Measurements from ENCODE around the gene ZNF143. TPM values are rescaled to one million over a fixed set of nuclear protein-coding genes. Genes with fewer than 3 reads are reported as not detected.

The ZNF143 gene
- total RNA-seq, 2 donors from 2014 or later = 15.8 to 20.1 TPM

DNA sequence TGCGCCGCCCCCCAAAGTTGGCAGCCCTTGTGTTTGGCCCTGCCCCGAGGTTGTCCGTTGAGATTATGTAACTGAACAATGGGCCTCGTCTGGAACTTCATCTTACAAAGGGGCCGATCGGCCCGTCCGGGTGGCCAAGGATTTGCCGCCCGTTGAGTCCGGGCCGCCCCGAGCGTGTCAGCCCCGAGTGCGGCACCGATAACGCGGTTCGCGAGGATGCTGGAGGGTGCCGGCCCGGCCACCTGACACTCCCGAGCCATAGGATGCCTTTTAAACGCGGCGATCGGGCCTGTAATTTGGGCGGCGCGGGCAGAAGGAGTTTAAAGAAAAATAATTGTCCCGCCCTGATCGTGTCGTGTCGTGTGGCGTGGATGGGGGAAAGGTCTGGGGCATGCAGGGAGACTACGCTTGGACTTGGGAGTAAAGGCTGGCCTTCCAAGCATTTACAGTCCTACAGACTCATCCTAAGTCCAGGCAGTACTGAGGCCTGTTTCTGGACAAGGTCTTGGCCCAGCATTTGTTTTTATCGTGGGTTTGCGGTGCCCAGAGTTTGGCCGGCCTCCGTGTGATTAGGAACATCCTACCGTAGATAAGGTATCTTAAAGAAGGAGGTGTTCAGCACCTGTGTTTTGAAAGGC lies 113.9 kb downstream of the ZNF143 start:
- peak; percentile 19 to 39 (median 31) for DNase-seq
- H3K36me3 ChIP-seq (replicated peaks in 1 of 2; ENCODE audit: insufficient read depth in 1 of 2, low read depth in 2 of 2) = no peaks in the 10 kb centered on the region

DNA sequence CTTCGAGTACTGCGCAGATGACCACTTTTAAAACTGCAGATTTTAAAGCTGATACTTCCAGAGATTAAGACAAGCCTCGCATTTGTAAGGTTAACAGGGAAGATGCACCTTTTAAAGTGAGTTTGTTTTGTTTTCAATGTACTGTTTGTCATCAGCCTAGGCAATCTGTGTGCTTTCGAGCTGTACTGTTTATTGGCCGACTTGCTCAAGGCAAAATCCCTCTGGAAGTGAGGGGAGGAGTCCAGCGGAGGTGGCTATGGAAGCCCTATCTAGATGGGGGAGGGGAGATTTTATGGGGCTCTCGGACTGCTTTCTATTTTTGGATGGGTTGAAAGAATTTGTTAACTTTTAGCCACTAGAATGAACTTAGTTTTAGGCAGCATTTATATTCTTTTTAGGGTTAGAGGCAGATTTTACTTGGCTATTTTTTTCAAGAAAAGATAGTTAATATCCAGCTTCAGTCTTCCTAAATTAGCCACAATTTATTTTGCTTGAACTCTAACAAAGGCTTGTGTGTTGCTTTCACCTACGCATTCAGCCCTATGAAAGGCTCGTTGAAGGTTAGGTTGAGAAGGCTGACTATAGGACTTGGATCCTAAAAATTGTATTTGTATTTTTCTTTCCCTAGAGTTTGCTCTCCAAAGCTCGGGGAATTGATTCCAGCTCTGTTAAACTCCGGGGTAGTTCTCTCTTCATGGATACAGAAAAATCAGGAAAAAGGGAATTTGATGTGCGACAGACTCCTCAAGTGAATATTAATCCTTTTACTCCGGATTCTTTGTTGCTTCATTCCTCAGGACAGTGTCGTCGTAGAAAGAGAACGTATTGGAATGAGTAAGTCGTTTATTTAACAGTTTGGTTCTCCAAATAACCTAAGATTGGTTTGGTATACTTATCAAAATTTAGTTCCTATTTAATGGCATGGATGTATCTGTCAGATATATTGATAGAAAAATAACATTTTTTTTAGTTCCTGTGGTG lies 114.7 kb downstream of the ZNF143 start:
- Histone ChIP-seq H3K9me3 (no peaks in the 10 kb centered on the region), H3K4me1 (peaks cover 23% of the 10 kb centered on the region), H3K27ac (peak overlapping the region; percentile 87 to 99 (median 94)), H3K4me3 (no peak overlapping the region), H3K27me3 (no peaks in the 10 kb centered on the region), H3K36me3 (replicated peaks in 1 of 2; ENCODE audit: insufficient read depth in 1 of 2, low read depth in 2 of 2) (no peaks in the 10 kb centered on the region)
- 23 to 29% methylated on average over 17 of the region's 17 CpGs for WGBS, 2 donors
- intact Hi-C loops (cut with DNase I) = no loop called here
- ATAC-seq = no peak
- TF ChIP-seq POLR2A (IDR thresholded peaks at IDR 0.05) = peak in 2 of 3 donors; percentile 42 to 50
- TF ChIP-seq, protein P1, sequence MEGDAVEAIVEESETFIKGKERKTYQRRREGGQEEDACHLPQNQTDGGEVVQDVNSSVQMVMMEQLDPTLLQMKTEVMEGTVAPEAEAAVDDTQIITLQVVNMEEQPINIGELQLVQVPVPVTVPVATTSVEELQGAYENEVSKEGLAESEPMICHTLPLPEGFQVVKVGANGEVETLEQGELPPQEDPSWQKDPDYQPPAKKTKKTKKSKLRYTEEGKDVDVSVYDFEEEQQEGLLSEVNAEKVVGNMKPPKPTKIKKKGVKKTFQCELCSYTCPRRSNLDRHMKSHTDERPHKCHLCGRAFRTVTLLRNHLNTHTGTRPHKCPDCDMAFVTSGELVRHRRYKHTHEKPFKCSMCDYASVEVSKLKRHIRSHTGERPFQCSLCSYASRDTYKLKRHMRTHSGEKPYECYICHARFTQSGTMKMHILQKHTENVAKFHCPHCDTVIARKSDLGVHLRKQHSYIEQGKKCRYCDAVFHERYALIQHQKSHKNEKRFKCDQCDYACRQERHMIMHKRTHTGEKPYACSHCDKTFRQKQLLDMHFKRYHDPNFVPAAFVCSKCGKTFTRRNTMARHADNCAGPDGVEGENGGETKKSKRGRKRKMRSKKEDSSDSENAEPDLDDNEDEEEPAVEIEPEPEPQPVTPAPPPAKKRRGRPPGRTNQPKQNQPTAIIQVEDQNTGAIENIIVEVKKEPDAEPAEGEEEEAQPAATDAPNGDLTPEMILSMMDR (IDR thresholded peaks at IDR 0.05) = no peak
- peak; percentile 41 to 70 (median 58) for DNase-seq

More for the DNA sequence above, 113.9 kb downstream of the ZNF143 start:
- no peak for ATAC-seq
- intact Hi-C loops (cut with DNase I) = no loop called here
- Histone ChIP-seq H3K4me1 (peaks cover 29% of the 10 kb centered on the region), H3K27ac (peak overlapping the region; percentile 87 to 99 (median 94)), H3K9me3 (no peaks in the 10 kb centered on the region), H3K27me3 (no peaks in the 10 kb centered on the region), H3K4me3 (peak overlapping the region in 1 of 2 donors; percentile 36)
- WGBS, 2 donors = 0 to 1% methylated on average over 25 to 41 of the region's 43 CpGs
- peak in 1 of 3 donors; percentile 35 for TF ChIP-seq POLR2A (IDR thresholded peaks at IDR 0.05)
- TF ChIP-seq, protein P1 (IDR thresholded peaks at IDR 0.05) = no peak

DNA sequence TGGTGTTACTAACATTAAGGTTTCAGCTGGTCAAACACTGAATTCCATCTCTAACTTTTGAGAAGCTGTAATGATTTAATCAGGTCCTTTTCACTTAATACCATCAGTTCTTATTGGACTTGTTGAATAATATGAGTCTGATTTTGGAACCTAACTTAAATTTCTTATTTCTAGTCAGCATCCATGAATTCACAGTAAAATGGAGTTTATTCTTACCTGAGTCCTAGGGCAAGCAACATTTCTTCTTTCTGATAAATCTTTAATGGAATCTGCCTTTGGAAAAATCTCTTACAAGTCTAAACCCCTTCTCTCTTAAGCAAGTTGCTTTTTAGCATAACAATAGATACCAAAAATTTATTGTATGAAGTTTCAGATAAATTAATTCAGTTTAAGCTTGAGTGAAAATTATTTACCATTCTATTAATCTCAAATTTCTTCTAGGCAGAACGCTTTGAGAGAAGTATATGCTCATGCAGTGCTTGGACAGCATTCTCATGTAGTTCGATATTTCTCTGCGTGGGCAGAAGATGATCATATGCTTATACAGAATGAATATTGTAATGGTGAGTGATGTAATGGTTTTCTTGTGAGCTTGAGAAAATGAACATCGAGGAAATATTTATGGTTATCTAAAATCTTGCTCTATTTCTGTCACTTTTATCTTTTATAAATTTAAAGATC lies 116.0 kb downstream of the ZNF143 start:
- TF ChIP-seq, protein P1 (IDR thresholded peaks at IDR 0.05) = no peak
- no peak for TF ChIP-seq POLR2A (IDR thresholded peaks at IDR 0.05)
- DNase-seq (no peak), ATAC-seq (no peak)
- WGBS, 2 donors = 67 to 72% methylated on average over 4 of the region's 4 CpGs
- Histone ChIP-seq H3K27ac (no peak overlapping the region), H3K36me3 (replicated peaks in 1 of 2; ENCODE audit: insufficient read depth in 1 of 2, low read depth in 2 of 2) (no peaks in the 10 kb centered on the region), H3K4me3 (no peak overlapping the region), H3K9me3 (no peaks in the 10 kb centered on the region), H3K27me3 (no peaks in the 10 kb centered on the region), H3K4me1 (peaks cover 23% of the 10 kb centered on the region)
- intact Hi-C loops (cut with DNase I) = no loop called here

DNA sequence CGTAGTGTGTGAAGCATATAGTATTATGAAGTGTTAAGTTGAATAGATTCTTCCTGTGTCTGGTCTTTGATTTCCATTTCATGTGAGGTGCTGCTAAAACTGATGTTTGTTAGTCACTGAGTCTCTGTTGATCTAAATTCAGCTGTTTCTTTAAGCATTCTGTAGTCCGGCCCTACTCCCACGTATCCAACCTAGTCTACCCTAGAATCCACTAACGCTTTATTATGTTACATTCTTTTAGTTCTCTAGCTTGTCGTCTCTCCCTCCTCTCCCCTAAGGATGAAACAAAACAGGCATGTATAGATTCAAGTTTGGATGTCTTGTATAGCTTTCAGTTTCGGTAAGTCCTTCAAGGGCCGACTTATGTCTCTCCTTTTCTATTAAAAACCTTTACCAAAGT lies 116.7 kb downstream of the ZNF143 start:
- peaks cover 18% of the 10 kb centered on the region for H3K4me1 ChIP-seq
- intact Hi-C loops (cut with DNase I) = no loop called here

More for the DNA sequence above, 116.7 kb downstream of the ZNF143 start:
- H3K4me3 ChIP-seq = no peak overlapping the region
- DNase-seq (no peak), ATAC-seq (no peak)
- WGBS, 2 donors = 79 to 92% methylated on average over 7 of the region's 7 CpGs
- no peak overlapping the region for H3K27ac ChIP-seq
- TF ChIP-seq, protein P1 (IDR thresholded peaks at IDR 0.05) = no peak
- TF ChIP-seq POLR2A (IDR thresholded peaks at IDR 0.05) = no peak
- H3K9me3 ChIP-seq = no peaks in the 10 kb centered on the region
- no peaks in the 10 kb centered on the region for H3K36me3 ChIP-seq (replicated peaks in 1 of 2; ENCODE audit: insufficient read depth in 1 of 2, low read depth in 2 of 2)
- no peaks in the 10 kb centered on the region for H3K27me3 ChIP-seq

Small RNA genes within 50 kb of the gene (small RNA-seq; reads per million reads assigned to genes)
- gene RF01210 (not detected), gene SNORA23 (40.9 reads per million, percentile 95 among the genes with 10 or more reads in this experiment)

Other genes with a start within 250 kb of the ZNF143 start
- 10 to 100 TPM; 22.1 to 31.3 TPM for gene DENND5A, start 195.7 kb upstream of the ZNF143 start, total RNA-seq
- 10 to 100 TPM; 25.4 to 35.9 TPM for gene TMEM41B, start 146.4 kb upstream of the ZNF143 start, total RNA-seq
- 100 to 1,000 TPM in 1 of 2 donors, 10 to 100 TPM in 1; 54.0 to 167 TPM for gene IPO7, start 76.4 kb upstream of the ZNF143 start, total RNA-seq
- gene WEE1, start 112.7 kb downstream of the ZNF143 start, total RNA-seq = 10 to 100 TPM; 11.2 to 16.8 TPM
- gene SWAP70, start 203.1 kb downstream of the ZNF143 start, total RNA-seq = 10 to 100 TPM; 18.8 to 22.1 TPM